Nephron progenitor cell (in vitro differentiated cells): ENCODE results near the gene CORO2A.

Experiments
- DNase-seq: peaks from one replicate; pipeline ENCODE4 v3.0.0; 2021
- H3K27ac Mint-ChIP-seq: 2 replicates; pipeline ENCODE4 v1.8.0; 2021; ENCODE audit warnings: mild to moderate bottlenecking, moderate library complexity, mixed read lengths
- H3K27me3 Mint-ChIP-seq: 2 replicates; pipeline ENCODE4 v1.8.0; 2021; ENCODE audit warnings: mild to moderate bottlenecking, low read depth, mixed read lengths; ENCODE audit not compliant: poor library complexity
- H3K36me3 Mint-ChIP-seq: 2 replicates; pipeline ENCODE4 v1.8.0; 2021; ENCODE audit warnings: low read depth, mixed read lengths
- H3K4me1 Mint-ChIP-seq: 2 replicates; pipeline ENCODE4 v1.8.0; 2021; ENCODE audit warnings: mixed read lengths
- H3K4me3 Mint-ChIP-seq: 2 replicates; pipeline ENCODE4 v1.8.0; 2021; ENCODE audit warnings: mild to moderate bottlenecking, moderate library complexity, mixed read lengths
- H3K9me3 Mint-ChIP-seq: 2 replicates; pipeline ENCODE4 v1.8.0; 2021; ENCODE audit warnings: mild to moderate bottlenecking, moderate library complexity, mixed read lengths
- TF ChIP-seq, protein P1 (sequence below): fragments of 200-600 bp; sonication (generic); IDR thresholded peaks from 2 replicates; pipeline ENCODE4 v1.5.0; 2021; ENCODE audit warnings: antibody characterized with exemption

Gene CORO2A

DNA sequence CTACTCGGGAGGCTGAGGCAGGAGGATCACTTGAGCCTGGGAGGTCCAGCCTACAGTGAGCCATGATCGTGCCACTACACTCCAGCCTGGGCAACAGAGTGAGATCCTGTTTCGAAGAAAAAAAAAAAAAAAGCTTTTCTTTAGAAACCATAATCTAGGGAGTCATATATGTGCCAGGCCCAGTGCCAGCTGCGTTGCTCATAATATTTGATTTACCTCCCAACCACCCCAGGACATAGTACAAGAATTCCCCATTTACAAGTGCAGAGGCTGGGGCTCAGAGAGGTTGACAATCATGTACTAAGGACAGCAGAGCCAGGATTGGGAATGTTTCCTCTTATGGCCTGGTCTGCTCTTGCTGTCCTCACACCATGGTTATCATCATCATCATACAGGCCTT is 48.4 kb downstream of the CORO2A start:
- DNase-seq: no peak
- H3K4me1 Mint-ChIP-seq: peaks cover 24% of the 10 kb centered on the region
- no peak overlapping the region for H3K27ac Mint-ChIP-seq
- H3K36me3 Mint-ChIP-seq: no peaks in the 10 kb centered on the region
- H3K9me3 Mint-ChIP-seq: no peaks in the 10 kb centered on the region
- H3K27me3 Mint-ChIP-seq: peaks cover 11% of the 10 kb centered on the region
- TF ChIP-seq, protein P1, sequence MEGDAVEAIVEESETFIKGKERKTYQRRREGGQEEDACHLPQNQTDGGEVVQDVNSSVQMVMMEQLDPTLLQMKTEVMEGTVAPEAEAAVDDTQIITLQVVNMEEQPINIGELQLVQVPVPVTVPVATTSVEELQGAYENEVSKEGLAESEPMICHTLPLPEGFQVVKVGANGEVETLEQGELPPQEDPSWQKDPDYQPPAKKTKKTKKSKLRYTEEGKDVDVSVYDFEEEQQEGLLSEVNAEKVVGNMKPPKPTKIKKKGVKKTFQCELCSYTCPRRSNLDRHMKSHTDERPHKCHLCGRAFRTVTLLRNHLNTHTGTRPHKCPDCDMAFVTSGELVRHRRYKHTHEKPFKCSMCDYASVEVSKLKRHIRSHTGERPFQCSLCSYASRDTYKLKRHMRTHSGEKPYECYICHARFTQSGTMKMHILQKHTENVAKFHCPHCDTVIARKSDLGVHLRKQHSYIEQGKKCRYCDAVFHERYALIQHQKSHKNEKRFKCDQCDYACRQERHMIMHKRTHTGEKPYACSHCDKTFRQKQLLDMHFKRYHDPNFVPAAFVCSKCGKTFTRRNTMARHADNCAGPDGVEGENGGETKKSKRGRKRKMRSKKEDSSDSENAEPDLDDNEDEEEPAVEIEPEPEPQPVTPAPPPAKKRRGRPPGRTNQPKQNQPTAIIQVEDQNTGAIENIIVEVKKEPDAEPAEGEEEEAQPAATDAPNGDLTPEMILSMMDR: no peak
- H3K4me3 Mint-ChIP-seq: no peak overlapping the region

DNA sequence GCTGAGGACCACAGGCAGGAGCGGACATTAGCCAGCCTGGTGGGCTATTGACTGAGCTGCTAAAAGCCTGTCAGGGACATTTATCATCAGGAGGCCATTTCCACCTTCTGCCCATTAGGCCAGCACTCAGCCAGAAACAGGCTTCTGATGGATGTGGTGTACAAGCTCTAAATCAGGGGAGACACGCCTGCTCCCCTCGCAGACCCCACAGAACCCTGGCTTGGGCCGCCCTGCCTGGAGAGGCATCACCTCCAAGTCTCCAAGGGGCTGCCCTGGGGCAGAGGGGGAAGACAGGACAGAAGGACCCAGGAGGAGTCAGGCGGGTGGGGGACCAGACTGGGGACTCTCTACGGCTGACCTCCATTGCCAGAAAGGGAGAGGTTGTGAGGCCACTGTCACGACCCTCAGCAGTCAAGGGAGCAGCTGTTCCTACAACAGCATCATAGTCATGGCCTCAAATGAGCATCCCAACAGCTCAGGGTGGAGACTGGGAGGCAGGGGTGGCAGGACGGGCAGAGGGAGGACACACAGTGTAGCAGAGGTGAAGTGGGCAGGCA is 49.4 kb downstream of the CORO2A start:
- H3K9me3 Mint-ChIP-seq: no peaks in the 10 kb centered on the region
- peaks cover 11% of the 10 kb centered on the region for H3K27me3 Mint-ChIP-seq
- TF ChIP-seq, protein P1: no peak
- H3K4me3 Mint-ChIP-seq: no peak overlapping the region
- no peak for DNase-seq
- H3K4me1 Mint-ChIP-seq: peaks cover 24% of the 10 kb centered on the region
- no peaks in the 10 kb centered on the region for H3K36me3 Mint-ChIP-seq
- no peak overlapping the region for H3K27ac Mint-ChIP-seq

DNA sequence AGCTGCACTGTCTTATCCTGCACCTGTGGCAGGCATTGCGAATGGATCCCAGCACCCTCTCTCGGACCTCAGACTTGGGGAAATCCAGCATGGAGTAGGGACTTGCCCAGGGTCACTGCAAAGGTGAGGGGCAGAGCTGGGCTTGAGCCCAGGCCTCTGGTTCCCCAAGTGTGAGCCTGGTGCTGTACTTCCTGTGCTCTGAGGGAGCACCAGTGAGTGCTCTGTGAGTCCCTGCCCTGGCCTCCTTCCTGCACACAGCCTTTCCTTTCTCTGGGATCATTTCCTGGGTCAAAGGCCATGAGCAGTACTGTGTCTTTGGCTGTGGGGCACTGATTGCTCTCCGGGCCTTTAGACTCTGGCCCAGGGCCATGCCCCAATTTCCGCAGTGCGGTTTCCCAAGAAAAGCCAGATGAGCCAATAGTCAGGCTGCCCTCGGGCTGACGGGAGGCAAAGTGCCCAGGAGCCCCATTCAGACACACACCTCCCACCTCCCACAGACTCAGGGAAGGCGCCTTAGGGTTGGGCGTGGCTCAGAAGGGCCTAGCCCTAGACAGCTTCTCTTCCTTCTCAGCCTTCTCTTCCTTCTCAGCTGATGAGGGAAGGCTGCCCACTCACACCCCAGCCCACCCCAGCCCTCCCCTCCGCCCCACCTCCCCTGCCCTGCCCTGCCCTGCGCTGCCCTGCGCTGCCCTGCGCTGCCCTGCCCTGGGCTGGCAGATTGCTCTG is 50.1 kb downstream of the CORO2A start:
- Mint-ChIP-seq H3K9me3 (no peaks in the 10 kb centered on the region), H3K27ac (no peak overlapping the region), H3K4me3 (no peak overlapping the region), H3K36me3 (no peaks in the 10 kb centered on the region), H3K4me1 (peaks cover 24% of the 10 kb centered on the region), H3K27me3 (peaks cover 11% of the 10 kb centered on the region)
- no peak for DNase-seq
- TF ChIP-seq, protein P1: no peak

DNA sequence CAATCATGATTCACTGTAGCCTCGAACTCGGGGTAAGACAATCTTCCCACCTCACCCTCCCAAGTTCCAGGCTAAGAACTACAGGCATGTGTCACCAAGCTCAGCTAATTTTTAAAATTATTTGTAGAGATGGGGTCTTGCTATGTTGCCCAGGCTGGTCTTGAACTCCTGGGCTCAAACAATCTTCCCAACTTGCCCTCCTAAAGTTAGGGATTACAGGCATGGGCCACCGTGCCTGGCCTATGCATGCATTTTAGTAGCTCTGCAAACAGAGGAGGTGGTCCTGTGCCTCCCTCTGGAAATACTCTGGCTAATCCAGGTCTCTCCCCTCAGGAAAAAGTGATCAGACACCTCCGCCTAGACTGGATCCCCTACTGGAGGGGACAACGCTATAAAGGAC is 51.9 kb downstream of the CORO2A start:
- TF ChIP-seq, protein P1: no peak
- Mint-ChIP-seq H3K27me3 (peaks cover 13% of the 10 kb centered on the region), H3K27ac (no peak overlapping the region), H3K36me3 (no peaks in the 10 kb centered on the region), H3K4me3 (no peak overlapping the region), H3K4me1 (peaks cover 13% of the 10 kb centered on the region), H3K9me3 (no peaks in the 10 kb centered on the region)
- no peak for DNase-seq

DNA sequence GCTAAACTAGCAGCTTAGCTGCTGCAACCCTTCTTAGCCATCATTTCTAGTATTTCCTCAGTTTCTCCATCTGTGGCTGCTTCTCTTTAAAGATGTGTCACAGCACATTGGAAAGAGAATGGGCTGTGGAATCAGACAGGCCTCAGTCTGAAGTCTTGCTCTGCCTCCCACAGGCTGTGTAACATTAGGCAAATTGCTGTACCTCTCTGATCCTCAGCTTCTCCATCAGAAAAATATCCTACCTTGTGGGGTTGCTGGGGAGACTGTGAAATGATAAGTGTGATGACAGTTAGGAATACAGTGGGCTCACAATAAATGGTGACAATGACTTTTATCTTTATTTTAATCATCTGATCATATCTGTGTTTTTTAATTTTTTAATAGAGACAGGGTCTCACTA is 55.9 kb downstream of the CORO2A start:
- Mint-ChIP-seq H3K36me3 (no peaks in the 10 kb centered on the region), H3K27ac (no peak overlapping the region), H3K9me3 (no peaks in the 10 kb centered on the region), H3K4me1 (peaks cover 5% of the 10 kb centered on the region), H3K4me3 (no peak overlapping the region), H3K27me3 (peaks cover 10% of the 10 kb centered on the region)
- TF ChIP-seq, protein P1: no peak
- DNase-seq: no peak

DNA sequence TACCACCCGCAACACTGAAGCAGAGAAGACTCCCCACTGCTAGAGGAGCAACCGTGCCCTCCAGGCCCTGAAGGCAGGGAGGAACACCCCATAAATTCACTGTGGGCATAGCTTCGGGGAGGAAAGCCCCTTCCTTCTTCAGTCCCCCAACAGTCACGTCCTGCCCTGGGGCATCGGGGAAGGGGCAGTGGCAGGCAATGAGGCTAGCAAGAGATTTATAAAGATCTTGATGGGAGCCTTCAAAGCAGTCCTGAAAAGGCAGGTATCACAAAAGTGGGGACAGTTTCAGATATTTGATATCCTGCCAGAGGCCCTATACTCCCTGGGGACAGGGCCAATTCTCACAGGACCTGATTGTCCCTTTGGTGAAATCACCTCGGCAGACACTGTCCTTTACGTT is 56.5 kb downstream of the CORO2A start:
- Mint-ChIP-seq H3K4me1 (peaks cover 5% of the 10 kb centered on the region), H3K27ac (no peak overlapping the region), H3K27me3 (peaks cover 10% of the 10 kb centered on the region), H3K4me3 (no peak overlapping the region), H3K36me3 (no peaks in the 10 kb centered on the region), H3K9me3 (no peaks in the 10 kb centered on the region)
- TF ChIP-seq, protein P1: no peak
- no peak for DNase-seq
